ENCODE results near the gene ALOX12. TPM values are rescaled to one million over a fixed set of nuclear protein-coding genes. Genes with fewer than 3 reads are reported as not detected.

ALOX12 gene
- total RNA-seq, 2 experiments from 2014 or later, result not detected

DNA sequence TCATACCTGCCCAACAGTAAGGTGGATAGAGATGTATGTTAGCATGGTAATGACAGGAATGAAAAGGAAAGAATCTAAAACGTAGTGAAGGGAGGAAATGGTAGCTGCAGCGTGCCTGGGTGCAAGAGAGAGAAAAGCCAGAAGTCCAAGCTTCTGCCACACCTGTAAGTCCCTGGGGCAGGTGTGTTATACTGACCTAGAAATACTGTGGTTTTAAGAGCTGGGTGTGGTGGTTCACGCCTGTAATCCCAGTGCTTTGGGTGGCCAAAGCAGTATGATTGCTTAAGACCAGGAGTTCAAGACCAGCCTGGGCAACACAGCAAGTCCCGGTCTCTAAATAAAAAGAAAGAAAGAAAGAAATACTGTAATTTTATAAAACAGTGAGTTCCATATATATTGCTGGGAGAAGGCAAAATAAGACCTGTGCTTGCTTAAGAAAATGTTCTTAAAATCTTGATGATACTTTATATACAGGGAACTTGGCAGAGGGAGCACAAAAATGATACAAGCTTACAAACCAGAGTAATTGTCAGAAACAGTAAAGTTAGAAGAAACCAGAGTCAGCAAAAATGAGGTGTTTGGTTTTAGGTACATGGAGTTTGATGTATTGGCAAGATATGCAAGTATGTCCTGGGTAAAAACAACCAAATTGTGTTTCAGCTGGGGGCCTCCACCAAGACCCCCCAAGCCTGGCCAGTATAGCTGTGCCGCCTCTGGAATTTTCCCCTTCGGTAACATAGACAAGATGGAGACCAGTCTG is 6.6 kb downstream of the ALOX12 start:
- TF ChIP-seq CTCF (conservative IDR thresholded peaks at IDR 0.05; ENCODE audit: low read length) (no peak), EZH2phosphoT487 (IDR thresholded peaks at IDR 0.05; ENCODE audit: borderline replicate concordance, low read depth, low read length) (no peak)
- Histone ChIP-seq H3K36me3 (ENCODE audit: insufficient read depth, low read length) (peaks cover 36% of the 10 kb centered on the region), H3K79me2 (ENCODE audit: insufficient read depth, low read depth, low read length) (no peaks in the 10 kb centered on the region), H3K9me2 (ENCODE audit: insufficient read depth, low read length) (no peaks in the 10 kb centered on the region), H3K4me1 (ENCODE audit: insufficient read depth, low read length, poor library complexity, severe bottlenecking) (no peaks in the 10 kb centered on the region), H3K4me3 (ENCODE audit: low read depth, low read length, poor library complexity, severe bottlenecking) (no peak overlapping the region), H4K20me1 (ENCODE audit: insufficient read depth, low read length) (no peaks in the 10 kb centered on the region; the same call in 1 of the 2 replicates), H2AFZ (ENCODE audit: low read length) (no peak overlapping the region), H3K27ac (ENCODE audit: low read depth, low read length, poor library complexity, severe bottlenecking) (no peak overlapping the region), H3K9me3 (ENCODE audit: low read length) (no peaks in the 10 kb centered on the region), H3K4me2 (ENCODE audit: low read length) (no peak overlapping the region)
- no peak for DNase-seq (ENCODE audit: low spot score)
- CTCF ChIA-PET (ENCODE audit: unreplicated experiment), result no interaction called here
- BruUV-seq (replicated peaks), result no TSS peak
- intact Hi-C loops (cut with micrococcal nuclease; ENCODE audit: unreplicated experiment), result no loop called here
- POLR2A ChIA-PET, result interaction anchor here (0.9 kb wide), 1 partner anchor 9 kb away, joined by 3 read pairs; no protein-coding TSS in a partner anchor

DNA sequence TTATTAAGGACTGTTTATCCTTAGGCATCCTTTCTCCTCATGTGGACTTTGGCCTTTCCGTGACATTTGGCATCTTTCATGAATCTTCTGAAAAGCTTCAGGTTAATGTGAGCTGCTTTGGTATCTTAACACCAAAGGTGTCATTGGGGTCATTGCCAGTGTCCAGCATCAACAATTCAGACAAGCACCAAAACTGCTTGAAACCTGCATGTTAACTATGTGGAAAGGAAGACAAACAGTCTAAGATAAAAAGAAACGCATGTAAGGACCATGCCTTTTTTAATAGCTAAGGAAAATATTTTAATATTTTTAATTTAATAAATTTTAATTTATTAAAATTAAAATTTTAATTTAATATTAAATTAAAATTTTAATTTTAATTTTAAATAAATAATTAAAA is 7.9 kb downstream of the ALOX12 start:
- no peaks in the 10 kb centered on the region for H3K9me2 ChIP-seq (ENCODE audit: insufficient read depth, low read length)
- no peaks in the 10 kb centered on the region for H3K4me1 ChIP-seq (ENCODE audit: insufficient read depth, low read length, poor library complexity, severe bottlenecking)
- H3K36me3 ChIP-seq (ENCODE audit: insufficient read depth, low read length), result peaks cover 36% of the 10 kb centered on the region
- H2AFZ ChIP-seq (ENCODE audit: low read length), result no peak overlapping the region
- no peak for DNase-seq (ENCODE audit: low spot score)
- TF ChIP-seq EZH2phosphoT487 (IDR thresholded peaks at IDR 0.05; ENCODE audit: borderline replicate concordance, low read depth, low read length), result no peak
- TF ChIP-seq CTCF (conservative IDR thresholded peaks at IDR 0.05; ENCODE audit: low read length), result no peak
- intact Hi-C loops (cut with micrococcal nuclease; ENCODE audit: unreplicated experiment), result loop anchor here (1.0 to 2.0 kb wide), 2 partner anchors 91 to 160 kb away; no protein-coding TSS in a partner anchor
- POLR2A ChIA-PET, result interaction anchor here (0.9 to 1.6 kb wide), 3 partner anchors 10 to 160 kb away, joined by 3 to 7 read pairs (median 3); no protein-coding TSS in a partner anchor
- CTCF ChIA-PET (ENCODE audit: unreplicated experiment), result interaction anchor here (0.9 to 1.4 kb wide), 4 partner anchors 89 to 337 kb away, joined by 3 to 10 read pairs (median 6); no protein-coding TSS in a partner anchor
- no peak overlapping the region for H3K4me2 ChIP-seq (ENCODE audit: low read length)
- no TSS peak for BruUV-seq (replicated peaks)
- no peaks in the 10 kb centered on the region; the same call in 1 of the 2 replicates for H4K20me1 ChIP-seq (ENCODE audit: insufficient read depth, low read length)
- H3K79me2 ChIP-seq (ENCODE audit: insufficient read depth, low read depth, low read length), result no peaks in the 10 kb centered on the region
- no peak overlapping the region for H3K27ac ChIP-seq (ENCODE audit: low read depth, low read length, poor library complexity, severe bottlenecking)
- H3K4me3 ChIP-seq (ENCODE audit: low read depth, low read length, poor library complexity, severe bottlenecking), result no peak overlapping the region
- H3K9me3 ChIP-seq (ENCODE audit: low read length), result no peaks in the 10 kb centered on the region
